HepG2 (cell line): ENCODE measurements around the gene KDM4B. TPM values are rescaled to one million over a fixed set of nuclear protein-coding genes. Genes with fewer than 3 reads are reported as not detected.

ENCODE experiments used
- ATF7-NPFF ChIP-seq: sonication (generic); formaldehyde crosslinking; IDR thresholded peaks from 2 replicates; pipeline ENCODE4 v1.8.1; 2023; ENCODE audit warnings: mild to moderate bottlenecking, low read depth, missing genetic modification reagents, moderate library complexity
- CBX2 ChIP-seq, 2 experiments: fragments of 200-600 bp in 1 of 2; sonication (generic); formaldehyde crosslinking in 1 of 2; IDR thresholded peaks; 2 replicates each; pipeline versions ENCODE4 v1.7.0 to v1.8.1; 2018 to 2022; ENCODE audit warnings: low read depth in 2 of 2, low read length in 1 of 2, mild to moderate bottlenecking in 1 of 2, missing genetic modification reagents in 1 of 2
- MXI1 ChIP-seq: IDR thresholded peaks from 3 replicates; pipeline ENCODE4 v1.6.1; 2012; ENCODE audit warnings: low read depth, low read length, inconsistent platforms, borderline replicate concordance
- RBAK ChIP-seq: sonication (generic); formaldehyde crosslinking; IDR thresholded peaks from 2 replicates; pipeline ENCODE4 v1.5.1; 2020; ENCODE audit warnings: mild to moderate bottlenecking, missing genetic modification reagents
- ZFYVE20 ChIP-seq: sonication (generic); formaldehyde crosslinking; IDR thresholded peaks from 2 replicates; pipeline ENCODE4 v1.8.0; 2023; ENCODE audit warnings: low read depth, mild to moderate bottlenecking, moderate library complexity, missing genetic modification reagents, borderline replicate concordance
- ZNF530 ChIP-seq: sonication (generic); formaldehyde crosslinking; IDR thresholded peaks from 2 replicates; pipeline ENCODE4 v1.5.0; 2020; ENCODE audit warnings: low read depth, mild to moderate bottlenecking, missing genetic modification reagents
- ZNF747 ChIP-seq: sonication (generic); formaldehyde crosslinking; IDR thresholded peaks from 2 replicates; pipeline ENCODE4 v1.8.1; 2023; ENCODE audit warnings: missing genetic modification reagents, mild to moderate bottlenecking, borderline replicate concordance
- polyA plus RNA-seq, 8 experiments: library from polyadenylated mRNA; depleted of rRNA in 3 of 8; stranded (reverse) in 7 of 8; unstranded in 1 of 8; fragments of >200 nt; fragmentation: Illumina TruSeq in 4 of 8; extraction: Trizol in 4 of 8; gene quantifications; 2 replicates each; pipeline versions ENCODE4 v1.2.1 to v1.2.3, GENCODE V29; 2011 to 2016; ENCODE audit warnings: low read depth in 4 of 8, missing spikeins in 1 of 8, mixed read lengths in 1 of 8; ENCODE audit not compliant: insufficient read depth in 1 of 8
- total RNA-seq, 5 experiments: library from RNA; depleted of rRNA; stranded (reverse); fragments of >200 nt; fragmentation: Illumina TruSeq; extraction: Trizol; gene quantifications; 2 replicates each; pipeline ENCODE4 v1.2.3, GENCODE V29; 2016; ENCODE audit warnings: low read depth in 1 of 5
- TF ChIP-seq, protein P1 (sequence below): sonication (generic); formaldehyde crosslinking; IDR thresholded peaks from 2 replicates; pipeline ENCODE4 v1.4.0; 2020; ENCODE audit warnings: missing genetic modification reagents, borderline replicate concordance
- TF ChIP-seq, protein P2 (sequence below): sonication (generic); formaldehyde crosslinking; IDR thresholded peaks from 2 replicates; pipeline ENCODE4 v1.4.0; 2020; ENCODE audit warnings: missing genetic modification reagents, mild to moderate bottlenecking, borderline replicate concordance
- TF ChIP-seq, protein P3 (sequence below): sonication (generic); formaldehyde crosslinking; IDR thresholded peaks from 2 replicates; pipeline ENCODE4 v1.5.0; 2020; ENCODE audit warnings: missing genetic modification reagents, mild to moderate bottlenecking, borderline replicate concordance
- TF ChIP-seq, protein P4 (sequence below): sonication (generic); formaldehyde crosslinking; IDR thresholded peaks from 2 replicates; pipeline ENCODE4 v1.5.0; 2020; ENCODE audit warnings: mild to moderate bottlenecking, low read depth, missing genetic modification reagents, borderline replicate concordance
- TF ChIP-seq, protein P5 (sequence below): sonication (generic); formaldehyde crosslinking; IDR thresholded peaks from 2 replicates; pipeline ENCODE4 v1.8.1; 2023; ENCODE audit warnings: mild to moderate bottlenecking, missing genetic modification reagents
- TF ChIP-seq, protein P6 (sequence below): IDR thresholded peaks from 2 replicates; pipeline ENCODE4 v1.6.1; 2016; ENCODE audit warnings: missing compliant biosample characterization, missing genetic modification reagents, borderline replicate concordance
- TF ChIP-seq, protein P7 (sequence below): sonication (generic); formaldehyde crosslinking; IDR thresholded peaks from 2 replicates; pipeline ENCODE4 v1.4.0; 2020; ENCODE audit warnings: missing genetic modification reagents

KDM4B gene
- total and polyA plus RNA-seq, 2 of the 13 experiments (the other 11 are each of a cell fraction or from before 2014, with no cell fraction given): 4.9 to 14.6 TPM

DNA sequence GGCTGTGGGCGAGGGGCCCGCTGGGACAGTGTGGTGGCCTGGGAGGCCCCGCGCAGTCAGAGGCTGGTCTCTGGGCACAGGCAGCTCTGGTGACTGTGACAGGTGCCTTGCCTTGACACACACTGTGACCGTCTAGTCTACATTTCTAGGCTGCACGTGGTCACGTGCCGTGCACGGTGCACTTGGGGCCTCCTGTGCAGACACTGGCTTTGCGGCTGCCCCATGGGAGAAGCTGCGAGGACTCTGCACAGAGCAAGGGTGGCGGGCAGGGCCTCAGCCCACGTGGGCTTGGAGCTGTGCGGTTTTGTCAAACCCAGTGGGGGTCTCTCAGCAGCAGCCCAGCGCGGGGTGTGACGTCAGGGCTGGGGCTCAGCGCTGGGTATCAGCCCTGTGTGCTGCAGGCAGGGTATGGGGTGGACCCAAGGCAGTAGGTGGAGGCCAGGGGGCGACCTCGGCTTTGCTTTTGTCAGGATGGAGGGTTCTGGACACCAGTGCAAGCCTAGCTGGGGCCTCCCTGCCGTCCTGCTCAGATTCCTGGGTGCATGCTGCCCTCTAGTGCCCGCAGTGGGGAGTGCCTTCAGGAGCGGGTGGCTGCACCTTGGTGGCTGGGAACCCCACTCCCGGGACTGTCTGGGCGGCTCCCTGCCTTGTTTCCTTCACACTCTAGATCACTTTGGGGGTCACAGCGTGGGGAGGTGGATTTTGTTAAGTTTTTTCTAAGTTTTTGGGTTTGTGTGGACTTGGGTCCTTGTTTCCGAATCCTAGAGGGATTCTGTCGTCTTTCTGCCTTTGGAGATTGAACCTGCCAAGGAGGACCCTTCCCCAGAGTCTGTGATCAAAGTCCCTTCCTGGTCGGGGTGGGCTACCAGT is 62.6 kb downstream of the KDM4B start (continued):
- TF ChIP-seq, protein P1, sequence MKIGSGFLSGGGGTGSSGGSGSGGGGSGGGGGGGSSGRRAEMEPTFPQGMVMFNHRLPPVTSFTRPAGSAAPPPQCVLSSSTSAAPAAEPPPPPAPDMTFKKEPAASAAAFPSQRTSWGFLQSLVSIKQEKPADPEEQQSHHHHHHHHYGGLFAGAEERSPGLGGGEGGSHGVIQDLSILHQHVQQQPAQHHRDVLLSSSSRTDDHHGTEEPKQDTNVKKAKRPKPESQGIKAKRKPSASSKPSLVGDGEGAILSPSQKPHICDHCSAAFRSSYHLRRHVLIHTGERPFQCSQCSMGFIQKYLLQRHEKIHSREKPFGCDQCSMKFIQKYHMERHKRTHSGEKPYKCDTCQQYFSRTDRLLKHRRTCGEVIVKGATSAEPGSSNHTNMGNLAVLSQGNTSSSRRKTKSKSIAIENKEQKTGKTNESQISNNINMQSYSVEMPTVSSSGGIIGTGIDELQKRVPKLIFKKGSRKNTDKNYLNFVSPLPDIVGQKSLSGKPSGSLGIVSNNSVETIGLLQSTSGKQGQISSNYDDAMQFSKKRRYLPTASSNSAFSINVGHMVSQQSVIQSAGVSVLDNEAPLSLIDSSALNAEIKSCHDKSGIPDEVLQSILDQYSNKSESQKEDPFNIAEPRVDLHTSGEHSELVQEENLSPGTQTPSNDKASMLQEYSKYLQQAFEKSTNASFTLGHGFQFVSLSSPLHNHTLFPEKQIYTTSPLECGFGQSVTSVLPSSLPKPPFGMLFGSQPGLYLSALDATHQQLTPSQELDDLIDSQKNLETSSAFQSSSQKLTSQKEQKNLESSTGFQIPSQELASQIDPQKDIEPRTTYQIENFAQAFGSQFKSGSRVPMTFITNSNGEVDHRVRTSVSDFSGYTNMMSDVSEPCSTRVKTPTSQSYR (CRISPR knock-in tag): no peak
- TF ChIP-seq, protein P2, sequence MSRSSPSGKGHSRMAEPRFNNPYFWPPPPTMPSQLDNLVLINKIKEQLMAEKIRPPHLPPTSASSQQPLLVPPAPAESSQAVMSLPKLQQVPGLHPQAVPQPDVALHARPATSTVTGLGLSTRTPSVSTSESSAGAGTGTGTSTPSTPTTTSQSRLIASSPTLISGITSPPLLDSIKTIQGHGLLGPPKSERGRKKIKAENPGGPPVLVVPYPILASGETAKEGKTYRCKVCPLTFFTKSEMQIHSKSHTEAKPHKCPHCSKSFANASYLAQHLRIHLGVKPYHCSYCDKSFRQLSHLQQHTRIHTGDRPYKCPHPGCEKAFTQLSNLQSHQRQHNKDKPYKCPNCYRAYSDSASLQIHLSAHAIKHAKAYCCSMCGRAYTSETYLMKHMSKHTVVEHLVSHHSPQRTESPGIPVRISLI (CRISPR knock-in tag): peak; percentile 36; the same call in 1 of the 2 replicates
- TF ChIP-seq RBAK (CRISPR knock-in tag) (no peak), ATF7-NPFF (CRISPR knock-in tag) (no peak), ZFYVE20 (CRISPR knock-in tag) (no peak), CBX2 (IDR thresholded peaks at IDR 0.05; ENCODE audit: low read depth, low read length) (no peak), CBX2 (CRISPR knock-in tag; IDR thresholded peaks at IDR 0.05; ENCODE audit: low read depth) (no peak), ZNF530 (CRISPR knock-in tag) (no peak), MXI1 (peak; percentile 62; the same call in 1 of the 3 replicates), ZNF747 (CRISPR knock-in tag) (0 out of 2 replicates have a peak, but pooled peaks have one; percentile 15)
- TF ChIP-seq, protein P3, sequence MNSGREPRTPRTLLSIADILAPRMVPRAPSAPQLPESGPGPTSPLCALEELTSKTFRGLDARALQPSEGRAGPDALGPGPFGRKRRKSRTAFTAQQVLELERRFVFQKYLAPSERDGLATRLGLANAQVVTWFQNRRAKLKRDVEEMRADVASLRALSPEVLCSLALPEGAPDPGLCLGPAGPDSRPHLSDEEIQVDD (CRISPR knock-in tag): 0 out of 2 replicates have a peak, but pooled peaks have one; percentile 17
- TF ChIP-seq, protein P4, sequence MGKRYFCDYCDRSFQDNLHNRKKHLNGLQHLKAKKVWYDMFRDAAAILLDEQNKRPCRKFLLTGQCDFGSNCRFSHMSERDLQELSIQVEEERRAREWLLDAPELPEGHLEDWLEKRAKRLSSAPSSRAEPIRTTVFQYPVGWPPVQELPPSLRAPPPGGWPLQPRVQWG: no peak
- TF ChIP-seq, protein P5, sequence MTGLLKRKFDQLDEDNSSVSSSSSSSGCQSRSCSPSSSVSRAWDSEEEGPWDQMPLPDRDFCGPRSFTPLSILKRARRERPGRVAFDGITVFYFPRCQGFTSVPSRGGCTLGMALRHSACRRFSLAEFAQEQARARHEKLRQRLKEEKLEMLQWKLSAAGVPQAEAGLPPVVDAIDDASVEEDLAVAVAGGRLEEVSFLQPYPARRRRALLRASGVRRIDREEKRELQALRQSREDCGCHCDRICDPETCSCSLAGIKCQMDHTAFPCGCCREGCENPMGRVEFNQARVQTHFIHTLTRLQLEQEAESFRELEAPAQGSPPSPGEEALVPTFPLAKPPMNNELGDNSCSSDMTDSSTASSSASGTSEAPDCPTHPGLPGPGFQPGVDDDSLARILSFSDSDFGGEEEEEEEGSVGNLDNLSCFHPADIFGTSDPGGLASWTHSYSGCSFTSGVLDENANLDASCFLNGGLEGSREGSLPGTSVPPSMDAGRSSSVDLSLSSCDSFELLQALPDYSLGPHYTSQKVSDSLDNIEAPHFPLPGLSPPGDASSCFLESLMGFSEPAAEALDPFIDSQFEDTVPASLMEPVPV (CRISPR knock-in tag): no peak
- TF ChIP-seq, protein P6, sequence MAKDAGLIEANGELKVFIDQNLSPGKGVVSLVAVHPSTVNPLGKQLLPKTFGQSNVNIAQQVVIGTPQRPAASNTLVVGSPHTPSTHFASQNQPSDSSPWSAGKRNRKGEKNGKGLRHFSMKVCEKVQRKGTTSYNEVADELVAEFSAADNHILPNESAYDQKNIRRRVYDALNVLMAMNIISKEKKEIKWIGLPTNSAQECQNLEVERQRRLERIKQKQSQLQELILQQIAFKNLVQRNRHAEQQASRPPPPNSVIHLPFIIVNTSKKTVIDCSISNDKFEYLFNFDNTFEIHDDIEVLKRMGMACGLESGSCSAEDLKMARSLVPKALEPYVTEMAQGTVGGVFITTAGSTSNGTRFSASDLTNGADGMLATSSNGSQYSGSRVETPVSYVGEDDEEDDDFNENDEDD (CRISPR knock-in tag): peak; percentile 12; the same call in 1 of the 2 replicates
- TF ChIP-seq, protein P7, sequence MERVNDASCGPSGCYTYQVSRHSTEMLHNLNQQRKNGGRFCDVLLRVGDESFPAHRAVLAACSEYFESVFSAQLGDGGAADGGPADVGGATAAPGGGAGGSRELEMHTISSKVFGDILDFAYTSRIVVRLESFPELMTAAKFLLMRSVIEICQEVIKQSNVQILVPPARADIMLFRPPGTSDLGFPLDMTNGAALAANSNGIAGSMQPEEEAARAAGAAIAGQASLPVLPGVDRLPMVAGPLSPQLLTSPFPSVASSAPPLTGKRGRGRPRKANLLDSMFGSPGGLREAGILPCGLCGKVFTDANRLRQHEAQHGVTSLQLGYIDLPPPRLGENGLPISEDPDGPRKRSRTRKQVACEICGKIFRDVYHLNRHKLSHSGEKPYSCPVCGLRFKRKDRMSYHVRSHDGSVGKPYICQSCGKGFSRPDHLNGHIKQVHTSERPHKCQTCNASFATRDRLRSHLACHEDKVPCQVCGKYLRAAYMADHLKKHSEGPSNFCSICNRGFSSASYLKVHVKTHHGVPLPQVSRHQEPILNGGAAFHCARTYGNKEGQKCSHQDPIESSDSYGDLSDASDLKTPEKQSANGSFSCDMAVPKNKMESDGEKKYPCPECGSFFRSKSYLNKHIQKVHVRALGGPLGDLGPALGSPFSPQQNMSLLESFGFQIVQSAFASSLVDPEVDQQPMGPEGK (CRISPR knock-in tag): peak; percentile 63; the same call in 1 of the 2 replicates
